Sciatic nerve (tissue), 2 donors: Measurements from ENCODE around the gene VSIG4. TPM values are rescaled to one million over a fixed set of nuclear protein-coding genes. Genes with fewer than 3 reads are reported as not detected.
"Not testable (repeated sequence)": the region's sequence is repeated elsewhere in the genome, so short reads cannot be mapped to it uniquely, and the experiment has no call there.

Source experiments
- ATAC-seq: fragments of 200-7000 bp; cut with Tn5 transposase; one replicate; pipeline ENCODE4 v1.9.1; 2020; ENCODE audit warnings: mild to moderate bottlenecking, moderate library complexity
- DNase-seq: peaks from one replicate; pipeline ENCODE4 v3.0.0-alpha.2; 2020; ENCODE audit warnings: low spot score
- intact Hi-C: fragments of 100-400 bp; cut with DNase I; formaldehyde crosslinking; loops from one replicate; pipeline ENCODE4 v1.14.2; 2022
- total RNA-seq: library from RNA; stranded (reverse); fragmentation: NEBNext Ultra II Directional; extraction: Animal tissue kit (Norgen Biotek cat#: 25700); gene quantifications from one replicate; pipeline ENCODE4 v1.2.1, GENCODE V29; 2021
- donor health status: DM: no; HTN: no; CAD: no.
- donor health status: DM: no; HTN: no; CAD: no.

Gene VSIG4
- total RNA-seq, 1 donor from 2014 or later, result 31.8 TPM

- ATAC-seq, result no peak
- no peak for DNase-seq
- intact Hi-C loops, result no loop called here
Measured at GRCh38 chrX:65994519-65995506, 45.1 kb downstream of the VSIG4 start.

GRCh38 chrX:65993915-65994460 is 45.9 kb downstream of the VSIG4 start:
- intact Hi-C loops, result no loop called here
- DNase-seq, result no peak
- ATAC-seq, result no peak

- DNase-seq, result no peak
- no peak for ATAC-seq
- intact Hi-C loops, result no loop called here
Measured at GRCh38 chrX:65993332-65993731, 46.5 kb downstream of the VSIG4 start.

- no peak for DNase-seq
- ATAC-seq, result no peak
- intact Hi-C loops, result no loop called here
Measured at GRCh38 chrX:65990702-65991101, 49.2 kb downstream of the VSIG4 start.

- intact Hi-C loops, result loop anchor here (10.0 kb wide), 1 partner anchor 403 kb away; no protein-coding TSS in a partner anchor
- no peak for ATAC-seq
- no peak for DNase-seq
Measured at GRCh38 chrX:65987811-65988210, 52.1 kb downstream of the VSIG4 start.

GRCh38 chrX:65985922-65986588 is 53.8 kb downstream of the VSIG4 start:
- intact Hi-C loops, result loop anchor here (10.0 kb wide), 1 partner anchor 401 kb away; no protein-coding TSS in a partner anchor
- no peak for DNase-seq
- ATAC-seq, result peak; percentile 90

GRCh38 chrX:65985211-65985610 is 54.7 kb downstream of the VSIG4 start:
- ATAC-seq (no peak), DNase-seq (no peak)
- intact Hi-C loops, result loop anchor here (10.0 kb wide), 1 partner anchor 400 kb away; no protein-coding TSS in a partner anchor

- intact Hi-C loops, ATAC-seq, DNase-seq: not testable (repeated sequence)
Measured at GRCh38 chrX:65977161-65977560, 62.7 kb downstream of the VSIG4 start.

- ATAC-seq (no peak), DNase-seq (no peak)
- intact Hi-C loops, result no loop called here
Measured at GRCh38 chrX:65976161-65976560, 63.7 kb downstream of the VSIG4 start.

GRCh38 chrX:65975161-65975751 is 64.6 kb downstream of the VSIG4 start:
- DNase-seq, ATAC-seq, intact Hi-C loops: not testable (repeated sequence)

Other genes starting within 250 kb of the VSIG4 start
- 21.2 TPM for gene HEPH, start 124.2 kb upstream of the VSIG4 start, total RNA-seq